Skeletal muscle cell (primary cell): ENCODE measurements around the gene KRT85.

Experiments used
- DNase-seq: peaks from one replicate; pipeline ENCODE4 v3.0.0-alpha.2; 2010; ENCODE audit warnings: low read depth
- H3K4me3 ChIP-seq: 2 replicates; pipeline ENCODE4 v1.5.1; 2011; ENCODE audit warnings: low read depth, mild to moderate bottlenecking, control low read depth, low read length, moderate library complexity

The KRT85 gene

GRCh38 chr12:52370926-52371608 lies 3.8 kb upstream of the KRT85 start:
- no peak for DNase-seq

GRCh38 chr12:52369809-52370208 lies 2.5 kb upstream of the KRT85 start:
- DNase-seq = no peak
- H3K4me3 ChIP-seq = no peak overlapping the region

More at GRCh38 chr12:52370926-52371608, 3.8 kb upstream of the KRT85 start:
- no peak overlapping the region for H3K4me3 ChIP-seq

- DNase-seq = no peak
- no peak overlapping the region for H3K4me3 ChIP-seq
Observed at GRCh38 chr12:52369211-52369610, 1.9 kb upstream of the KRT85 start.

- no peak for DNase-seq
- H3K4me3 ChIP-seq = no peak overlapping the region
Observed at GRCh38 chr12:52368508-52368907, 1.2 kb upstream of the KRT85 start.

GRCh38 chr12:52367876-52368275 lies 595 bp upstream of the KRT85 start:
- no peak overlapping the region for H3K4me3 ChIP-seq
- no peak for DNase-seq

- no peak for DNase-seq
- no peak overlapping the region for H3K4me3 ChIP-seq
Observed at GRCh38 chr12:52364901-52365489, 2.3 kb downstream of the KRT85 start.

- no peak for DNase-seq
- no peak overlapping the region for H3K4me3 ChIP-seq
Observed at GRCh38 chr12:52364061-52364460, 3.2 kb downstream of the KRT85 start.

- H3K4me3 ChIP-seq = no peak overlapping the region
- DNase-seq = no peak
Observed at GRCh38 chr12:52363111-52363679, 4.1 kb downstream of the KRT85 start.

- DNase-seq = no peak
Observed at GRCh38 chr12:52362118-52362726, 5.1 kb downstream of the KRT85 start.

GRCh38 chr12:52361553-52361952 lies 5.7 kb downstream of the KRT85 start:
- H3K4me3 ChIP-seq = no peak overlapping the region
- DNase-seq = no peak

More at GRCh38 chr12:52362118-52362726, 5.1 kb downstream of the KRT85 start:
- no peak overlapping the region for H3K4me3 ChIP-seq

GRCh38 chr12:52360663-52361271 lies 6.5 kb downstream of the KRT85 start:
- no peak overlapping the region for H3K4me3 ChIP-seq
- DNase-seq = no peak

GRCh38 chr12:52360106-52360662 lies 7.1 kb downstream of the KRT85 start:
- DNase-seq = no peak
- no peak overlapping the region for H3K4me3 ChIP-seq

GRCh38 chr12:52359621-52360061 lies 7.6 kb downstream of the KRT85 start:
- DNase-seq = no peak
- H3K4me3 ChIP-seq = no peak overlapping the region

- DNase-seq = no peak
- H3K4me3 ChIP-seq = no peak overlapping the region
Observed at GRCh38 chr12:52358575-52359350, 8.5 kb downstream of the KRT85 start.

GRCh38 chr12:52356762-52357580 lies 10.3 kb downstream of the KRT85 start:
- DNase-seq = no peak
- no peak overlapping the region for H3K4me3 ChIP-seq

- no peak for DNase-seq
- no peak overlapping the region for H3K4me3 ChIP-seq
Observed at GRCh38 chr12:52356031-52356761, 11.1 kb downstream of the KRT85 start.

GRCh38 chr12:52355176-52355575 lies 12.1 kb downstream of the KRT85 start:
- DNase-seq = no peak
- no peak overlapping the region for H3K4me3 ChIP-seq

- H3K4me3 ChIP-seq = no peak overlapping the region
- no peak for DNase-seq
Observed at GRCh38 chr12:52354200-52354599, 13.1 kb downstream of the KRT85 start.
